Calu3 (cell line): Measurements from ENCODE around the gene GFOD1. TPM values are rescaled to one million over a fixed set of nuclear protein-coding genes. Genes with fewer than 3 reads are reported as not detected.

Experiments
- BruUV-seq: library from RNA; stranded (reverse); fragments of 400-500 nt; replicated peaks from 2 replicates; lab custom pipeline; 2021; lab: Mats Ljungman, UMichigan
- CTCF ChIA-PET: fragments of 300-600 bp; sonication (Branson Sonifier 250); formaldehyde crosslinking; loops from one replicate; lab custom pipeline; 2022; ENCODE audit warnings: antibody characterized with exemption; lab: Charles Lee
- DNase-seq: peaks from one replicate; pipeline ENCODE4 v3.0.0; 2022
- H3K27ac Mint-ChIP-seq: one replicate; pipeline ENCODE4 v1.8.0; 2022; ENCODE audit warnings: mixed read lengths; ENCODE audit not compliant: unreplicated experiment
- H3K27me3 Mint-ChIP-seq: one replicate; pipeline ENCODE4 v1.8.0; 2022; ENCODE audit warnings: mixed read lengths; ENCODE audit not compliant: unreplicated experiment
- H3K36me3 Mint-ChIP-seq: one replicate; pipeline ENCODE4 v1.8.0; 2022; ENCODE audit warnings: mild to moderate bottlenecking, moderate library complexity, mixed read lengths; ENCODE audit not compliant: insufficient read depth, unreplicated experiment
- H3K4me1 Mint-ChIP-seq: one replicate; pipeline ENCODE4 v1.8.0; 2022; ENCODE audit warnings: mild to moderate bottlenecking, low read depth, mixed read lengths; ENCODE audit not compliant: unreplicated experiment
- H3K4me3 Mint-ChIP-seq: one replicate; pipeline ENCODE4 v1.8.0; 2022; ENCODE audit warnings: mild to moderate bottlenecking, low read depth, moderate library complexity, mixed read lengths; ENCODE audit not compliant: unreplicated experiment
- H3K9me3 Mint-ChIP-seq: one replicate; pipeline ENCODE4 v1.8.0; 2022; ENCODE audit warnings: low read depth, mixed read lengths; ENCODE audit not compliant: unreplicated experiment
- intact Hi-C: fragments of 100-400 bp; cut with micrococcal nuclease; formaldehyde crosslinking; loops from one replicate; pipeline ENCODE4 v1.10.0; 2022; ENCODE audit not compliant: unreplicated experiment
- total RNA-seq: library from RNA; stranded (reverse); gene quantifications from 2 replicates; pipeline ENCODE4 v1.2.3, GENCODE V29; 2022
- TF ChIP-seq, protein P1 (sequence below): fragments of 200-600 bp; IDR thresholded peaks from one replicate; pipeline ENCODE4 v1.8.0; 2022; ENCODE audit warnings: antibody characterized with exemption; ENCODE audit not compliant: unreplicated experiment

The GFOD1 gene
- total RNA-seq, 1 experiment from 2014 or later = 9.5 TPM

GRCh38 chr6:13334953-13335352 lies 152.4 kb downstream of the GFOD1 start:
- BruUV-seq = no TSS peak

DNA sequence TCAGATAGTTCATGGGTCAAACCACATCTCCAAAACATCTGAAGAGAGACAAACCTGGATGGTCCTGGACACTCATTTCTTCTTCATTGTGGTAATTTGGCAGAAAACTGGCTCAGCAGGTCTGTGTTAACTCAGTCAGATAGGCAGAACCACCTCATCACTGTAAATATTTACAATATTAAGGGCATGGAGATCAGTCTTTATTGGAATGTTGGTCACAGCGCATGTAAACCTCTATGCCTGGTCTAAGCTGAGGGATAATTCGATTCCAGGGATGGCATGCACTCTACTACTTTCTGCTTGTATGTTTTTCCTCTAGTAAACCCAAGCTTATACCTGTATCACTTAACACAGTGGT lies 155.1 kb downstream of the GFOD1 start:
- no TSS peak for BruUV-seq
- intact Hi-C loops = loop anchor here (5.0 to 10.0 kb wide), 2 partner anchors 108 to 420 kb away; no protein-coding TSS in a partner anchor
- Mint-ChIP-seq H3K27me3 (no peaks in the 10 kb centered on the region), H3K9me3 (no peaks in the 10 kb centered on the region), H3K4me3 (no peak overlapping the region), H3K27ac (no peak overlapping the region), H3K4me1 (peaks cover 10% of the 10 kb centered on the region), H3K36me3 (peaks cover 15% of the 10 kb centered on the region)
- CTCF ChIA-PET = no interaction called here
- TF ChIP-seq, protein P1, sequence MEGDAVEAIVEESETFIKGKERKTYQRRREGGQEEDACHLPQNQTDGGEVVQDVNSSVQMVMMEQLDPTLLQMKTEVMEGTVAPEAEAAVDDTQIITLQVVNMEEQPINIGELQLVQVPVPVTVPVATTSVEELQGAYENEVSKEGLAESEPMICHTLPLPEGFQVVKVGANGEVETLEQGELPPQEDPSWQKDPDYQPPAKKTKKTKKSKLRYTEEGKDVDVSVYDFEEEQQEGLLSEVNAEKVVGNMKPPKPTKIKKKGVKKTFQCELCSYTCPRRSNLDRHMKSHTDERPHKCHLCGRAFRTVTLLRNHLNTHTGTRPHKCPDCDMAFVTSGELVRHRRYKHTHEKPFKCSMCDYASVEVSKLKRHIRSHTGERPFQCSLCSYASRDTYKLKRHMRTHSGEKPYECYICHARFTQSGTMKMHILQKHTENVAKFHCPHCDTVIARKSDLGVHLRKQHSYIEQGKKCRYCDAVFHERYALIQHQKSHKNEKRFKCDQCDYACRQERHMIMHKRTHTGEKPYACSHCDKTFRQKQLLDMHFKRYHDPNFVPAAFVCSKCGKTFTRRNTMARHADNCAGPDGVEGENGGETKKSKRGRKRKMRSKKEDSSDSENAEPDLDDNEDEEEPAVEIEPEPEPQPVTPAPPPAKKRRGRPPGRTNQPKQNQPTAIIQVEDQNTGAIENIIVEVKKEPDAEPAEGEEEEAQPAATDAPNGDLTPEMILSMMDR = no peak
- DNase-seq = no peak

More at GRCh38 chr6:13334953-13335352, 152.4 kb downstream of the GFOD1 start:
- H3K36me3 Mint-ChIP-seq = no peaks in the 10 kb centered on the region
- TF ChIP-seq, protein P1 = no peak
- H3K4me3 Mint-ChIP-seq = no peak overlapping the region
- peaks cover 10% of the 10 kb centered on the region for H3K4me1 Mint-ChIP-seq
- CTCF ChIA-PET = no interaction called here
- no peak overlapping the region for H3K27ac Mint-ChIP-seq
- intact Hi-C loops = loop anchor here (5.0 to 10.0 kb wide), 2 partner anchors 110 to 423 kb away; no protein-coding TSS in a partner anchor
- no peaks in the 10 kb centered on the region for H3K9me3 Mint-ChIP-seq
- no peak for DNase-seq
- no peaks in the 10 kb centered on the region for H3K27me3 Mint-ChIP-seq

DNA sequence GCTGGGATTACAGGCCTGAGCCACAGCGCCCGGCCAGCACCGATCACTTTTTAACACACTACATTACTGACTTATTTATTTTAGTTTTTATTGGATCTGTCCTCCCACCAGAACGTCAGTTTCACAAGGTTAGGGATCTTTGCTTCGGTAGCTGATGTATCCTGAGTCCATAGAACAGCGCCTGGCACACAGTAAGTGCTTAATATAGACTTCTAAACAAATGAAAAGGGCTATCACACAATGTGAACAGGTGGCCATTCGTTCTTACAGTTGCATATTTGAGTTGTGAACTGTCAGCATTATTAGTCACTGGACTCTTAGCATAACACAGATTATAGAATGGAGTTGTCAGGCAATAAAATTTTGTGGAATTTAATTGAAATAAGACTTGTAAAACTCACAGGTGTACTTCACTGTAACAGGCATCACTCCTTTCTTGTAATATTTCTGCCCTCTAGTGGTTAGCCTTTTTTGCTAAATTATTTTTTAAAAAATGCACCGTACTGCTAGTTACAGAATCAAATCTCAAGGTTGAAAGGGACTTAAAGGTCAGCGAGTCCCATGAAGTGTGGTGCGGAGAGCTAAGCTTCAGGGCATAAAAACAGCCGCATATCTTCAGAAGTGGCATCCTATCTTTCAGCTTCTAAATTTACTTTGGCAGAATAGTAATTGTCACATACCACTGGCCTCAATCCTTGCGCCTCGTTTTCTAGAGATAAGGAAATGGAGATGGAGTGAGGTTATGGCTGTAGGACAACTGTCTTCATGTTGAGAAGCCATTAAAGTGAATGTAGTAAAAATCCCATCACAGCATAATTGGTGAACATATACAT lies 155.7 kb downstream of the GFOD1 start:
- peaks cover 10% of the 10 kb centered on the region for H3K4me1 Mint-ChIP-seq
- H3K4me3 Mint-ChIP-seq = no peak overlapping the region
- H3K9me3 Mint-ChIP-seq = no peaks in the 10 kb centered on the region
- no peaks in the 10 kb centered on the region for H3K27me3 Mint-ChIP-seq
- intact Hi-C loops = loop anchor here (5.0 to 10.0 kb wide), 2 partner anchors 107 to 419 kb away; no protein-coding TSS in a partner anchor
- H3K36me3 Mint-ChIP-seq = peaks cover 15% of the 10 kb centered on the region
- CTCF ChIA-PET = no interaction called here
- DNase-seq = no peak
- BruUV-seq = no TSS peak
- H3K27ac Mint-ChIP-seq = no peak overlapping the region
- TF ChIP-seq, protein P1 = no peak

DNA sequence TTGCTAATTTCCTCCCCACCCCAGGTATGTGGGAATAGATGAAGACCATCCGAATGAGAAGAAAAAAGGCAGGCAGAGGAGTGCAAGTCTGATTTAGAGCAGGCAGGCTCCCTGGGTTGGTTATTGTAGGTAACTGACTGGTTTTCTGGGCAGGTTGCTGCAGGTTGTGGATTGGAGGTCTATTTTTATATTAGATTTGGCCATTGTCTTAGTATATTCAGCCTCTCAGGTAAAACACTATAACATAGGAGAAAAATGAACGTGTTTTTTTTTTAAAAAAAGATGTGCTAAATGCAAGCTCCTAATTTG lies 158.6 kb downstream of the GFOD1 start:
- H3K27me3 Mint-ChIP-seq = no peaks in the 10 kb centered on the region
- TSS peak; percentile 97 for BruUV-seq

More for the DNA sequence above, 158.6 kb downstream of the GFOD1 start:
- H3K4me3 Mint-ChIP-seq = peak overlapping the region; percentile 77
- no peaks in the 10 kb centered on the region for H3K4me1 Mint-ChIP-seq
- intact Hi-C loops = loop anchor here (2.0 kb wide), 1 partner anchor 134 kb away; no protein-coding TSS in a partner anchor
- no peak for DNase-seq
- no peaks in the 10 kb centered on the region for H3K9me3 Mint-ChIP-seq
- TF ChIP-seq, protein P1 = no peak
- peaks cover 15% of the 10 kb centered on the region for H3K36me3 Mint-ChIP-seq
- CTCF ChIA-PET = interaction anchor here (0.6 to 1.9 kb wide), 4 partner anchors 55 to 246 kb away, joined by 4 to 6 read pairs (median 4); partner anchors contain the start of gene SIRT5
- H3K27ac Mint-ChIP-seq = peak overlapping the region; percentile 71
